GM23338 (cell line): Measurements from ENCODE around the gene ZBTB40.

Source experiments
- CREB1 ChIP-seq: fragments of 250-450 bp; sonication (Bioruptor Pico); IDR thresholded peaks from 2 replicates; pipeline ENCODE4 v1.5.0; 2020; ENCODE audit warnings: low read depth, mild to moderate bottlenecking, moderate library complexity
- CTCF ChIP-seq, 2 experiments: fragments of 200-600 bp in 1 of 2; sonication (generic) in 1 of 2; conservative IDR thresholded peaks; 2 replicates each; pipeline versions ENCODE4 v1.5.1 to v1.6.1; 2016 to 2017; ENCODE audit warnings: antibody characterized with exemption in 2 of 2, low read depth in 2 of 2, mild to moderate bottlenecking in 2 of 2, moderate library complexity in 1 of 2
- ETS1 ChIP-seq: IDR thresholded peaks from 2 replicates; pipeline ENCODE4 v1.6.1; 2016; ENCODE audit warnings: antibody characterized with exemption
- EZH2 ChIP-seq: fragments of 200-600 bp; sonication (generic); IDR thresholded peaks from one replicate; pipeline ENCODE4 v1.8.0; 2017; ENCODE audit warnings: antibody characterized with exemption, mild to moderate bottlenecking, low read depth; ENCODE audit not compliant: unreplicated experiment
- EZH2phosphoT487 ChIP-seq: fragments of 200-600 bp; sonication (generic); IDR thresholded peaks from one replicate; pipeline ENCODE4 v1.8.1; 2018; ENCODE audit warnings: antibody characterized with exemption; ENCODE audit not compliant: unreplicated experiment
- JUNB ChIP-seq: IDR thresholded peaks from one replicate; pipeline ENCODE4 v1.6.1; 2016; ENCODE audit warnings: antibody characterized with exemption; ENCODE audit not compliant: unreplicated experiment
- NANOG ChIP-seq: IDR thresholded peaks from 2 replicates; pipeline ENCODE4 v1.6.1; 2016; ENCODE audit warnings: antibody characterized with exemption, borderline replicate concordance
- POLR2AphosphoS5 ChIP-seq: IDR thresholded peaks from 2 replicates; pipeline ENCODE4 v1.6.1; 2016; ENCODE audit warnings: antibody characterized with exemption, low read depth
- REST ChIP-seq: IDR thresholded peaks from one replicate; pipeline ENCODE4 v1.6.1; 2018; ENCODE audit warnings: antibody characterized with exemption; ENCODE audit not compliant: unreplicated experiment
- STAT1 ChIP-seq: IDR thresholded peaks from one replicate; pipeline ENCODE4 v1.6.1; 2016; ENCODE audit warnings: antibody characterized with exemption; ENCODE audit not compliant: unreplicated experiment
- ZNF114 ChIP-seq: fragments of 250-450 bp; sonication (Bioruptor Pico); IDR thresholded peaks from 2 replicates; pipeline ENCODE4 v1.5.0; 2020; ENCODE audit warnings: mild to moderate bottlenecking, moderate library complexity
- ZNF331 ChIP-seq: fragments of 250-450 bp; sonication (Bioruptor Pico); IDR thresholded peaks from 2 replicates; pipeline ENCODE4 v1.5.0; 2020; ENCODE audit warnings: low read depth, mild to moderate bottlenecking, moderate library complexity

- no peak for TF ChIP-seq CTCF (conservative IDR thresholded peaks at IDR 0.05; ENCODE audit: low read depth in 2 of 2)
- no peak for TF ChIP-seq EZH2
- no peak for TF ChIP-seq REST
- no peak for TF ChIP-seq EZH2phosphoT487
- no peak for TF ChIP-seq ETS1
- no peak for TF ChIP-seq POLR2AphosphoS5
- no peak for TF ChIP-seq STAT1
- TF ChIP-seq ZNF331 (CRISPR knock-in tag): no peak
- TF ChIP-seq JUNB: no peak
- TF ChIP-seq ZNF114 (CRISPR knock-in tag): no peak
- TF ChIP-seq CREB1 (CRISPR knock-in tag): no peak
- no peak for TF ChIP-seq NANOG
Observed at GRCh38 chr1:22569269-22569668, 117.6 kb downstream of the ZBTB40 start.
